Large intestine (tissue), 3 donors: ENCODE measurements around the gene PLA2G4E. TPM values are rescaled to one million over a fixed set of nuclear protein-coding genes. Genes with fewer than 3 reads are reported as not detected.

Source experiments
- DNase-seq, 2 donors: peaks; one replicate each; pipeline versions ENCODE4 v3.0.0 to v3.0.0-alpha.2; 2013
- H3K27ac ChIP-seq: one replicate; pipeline ENCODE4 v1.5.1; 2013; ENCODE audit warnings: low read length
- H3K27me3 ChIP-seq: 2 replicates; pipeline ENCODE4 v1.6.1; 2013; ENCODE audit warnings: low read length; ENCODE audit not compliant: control insufficient read depth, insufficient read depth
- H3K36me3 ChIP-seq: 2 replicates; pipeline ENCODE4 v1.6.1; 2013; ENCODE audit warnings: low read length; ENCODE audit not compliant: control insufficient read depth, insufficient read depth
- H3K4me1 ChIP-seq: one replicate; pipeline ENCODE4 v1.6.1; 2013; ENCODE audit warnings: low read length; ENCODE audit not compliant: control insufficient read depth, insufficient read depth
- H3K4me3 ChIP-seq: one replicate; pipeline ENCODE4 v1.5.1; 2013; ENCODE audit warnings: low read length
- H3K9me3 ChIP-seq: one replicate; pipeline ENCODE4 v1.6.1; 2013; ENCODE audit warnings: mild to moderate bottlenecking, low read depth, low read length, moderate library complexity; ENCODE audit not compliant: control insufficient read depth
- WGBS: methylation state at CpG from one replicate; pipeline ENCODE4 v1.1.5; 2013; ENCODE audit warnings: low lambda C conversion rate; ENCODE audit not compliant: insufficient coverage; 5-methylcytosine and 5-hydroxymethylcytosine counted together
- polyA plus RNA-seq: library from polyadenylated mRNA; unstranded; fragments of 120-200 nt; gene quantifications from one replicate; pipeline ENCODE4 v1.2.1, GENCODE V29; 2013

The PLA2G4E gene
- polyA plus RNA-seq, 1 donor, result 0.43 TPM

DNA sequence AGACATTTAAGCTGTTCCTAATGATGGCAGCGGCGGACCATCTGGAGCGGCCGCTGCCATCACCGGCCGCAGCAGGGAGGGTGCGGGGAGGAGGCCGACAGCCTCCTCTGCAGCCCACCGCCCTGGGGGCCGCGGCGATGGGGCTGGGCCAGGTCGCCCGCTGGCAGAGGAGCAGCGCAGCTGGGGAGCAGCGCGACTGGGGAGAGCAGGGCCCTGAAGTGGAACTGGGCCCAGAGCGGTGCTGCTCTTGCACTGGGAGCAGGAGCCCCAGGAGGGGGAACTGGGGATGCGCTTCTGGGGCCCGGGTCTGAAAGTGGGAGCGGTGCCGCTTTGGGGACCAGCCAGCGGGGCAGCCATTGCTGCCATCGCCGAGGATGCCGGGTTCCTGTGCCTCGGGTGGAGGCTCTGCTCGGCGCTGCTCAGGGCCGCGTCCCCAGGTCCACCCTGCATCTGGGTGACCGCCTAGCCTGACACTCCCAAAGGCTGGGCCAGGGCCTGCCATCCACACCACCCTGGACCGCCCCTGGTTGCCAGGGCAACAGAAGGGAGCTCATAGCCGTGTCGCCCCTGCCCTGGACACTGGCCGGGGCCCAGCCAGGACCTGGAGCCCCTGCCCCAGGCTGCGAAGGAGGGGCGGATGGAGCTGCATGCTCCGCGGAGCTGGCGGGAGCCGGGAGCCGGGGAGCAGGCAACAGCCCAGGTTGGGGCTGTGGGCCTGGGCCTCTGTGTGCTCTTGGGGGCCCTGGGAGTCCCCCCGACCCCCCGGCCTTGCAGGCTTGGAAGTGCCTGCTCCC lies 15.5 kb upstream of the PLA2G4E start:
- Histone ChIP-seq H3K4me1 (peaks cover 8% of the 10 kb centered on the region), H3K36me3 (no peaks in the 10 kb centered on the region), H3K9me3 (no peaks in the 10 kb centered on the region), H3K27me3 (no peaks in the 10 kb centered on the region), H3K27ac (no peak overlapping the region), H3K4me3 (no peak overlapping the region)
- WGBS, result no CpG with 5 or more reads among the region's 45 CpGs
- DNase-seq, result no peak

- Histone ChIP-seq H3K9me3 (no peaks in the 10 kb centered on the region), H3K4me1 (peaks cover 8% of the 10 kb centered on the region), H3K27ac (no peak overlapping the region), H3K27me3 (no peaks in the 10 kb centered on the region), H3K4me3 (no peak overlapping the region), H3K36me3 (no peaks in the 10 kb centered on the region)
- no CpG with 5 or more reads among the region's 3 CpGs for WGBS
- peak in 1 of 2 donors; percentile 58 for DNase-seq
These were observed 14.6 kb upstream of the PLA2G4E start for GRCh38 chr15:42035435-42035761.

- Histone ChIP-seq H3K9me3 (no peaks in the 10 kb centered on the region), H3K4me3 (no peak overlapping the region), H3K27ac (no peak overlapping the region), H3K4me1 (peaks cover 8% of the 10 kb centered on the region), H3K27me3 (no peaks in the 10 kb centered on the region), H3K36me3 (no peaks in the 10 kb centered on the region)
- WGBS, result 85% methylated on average over 4 of the region's 8 CpGs
- DNase-seq, result no peak
These were observed 14.0 kb upstream of the PLA2G4E start for GRCh38 chr15:42034628-42035434.

DNA sequence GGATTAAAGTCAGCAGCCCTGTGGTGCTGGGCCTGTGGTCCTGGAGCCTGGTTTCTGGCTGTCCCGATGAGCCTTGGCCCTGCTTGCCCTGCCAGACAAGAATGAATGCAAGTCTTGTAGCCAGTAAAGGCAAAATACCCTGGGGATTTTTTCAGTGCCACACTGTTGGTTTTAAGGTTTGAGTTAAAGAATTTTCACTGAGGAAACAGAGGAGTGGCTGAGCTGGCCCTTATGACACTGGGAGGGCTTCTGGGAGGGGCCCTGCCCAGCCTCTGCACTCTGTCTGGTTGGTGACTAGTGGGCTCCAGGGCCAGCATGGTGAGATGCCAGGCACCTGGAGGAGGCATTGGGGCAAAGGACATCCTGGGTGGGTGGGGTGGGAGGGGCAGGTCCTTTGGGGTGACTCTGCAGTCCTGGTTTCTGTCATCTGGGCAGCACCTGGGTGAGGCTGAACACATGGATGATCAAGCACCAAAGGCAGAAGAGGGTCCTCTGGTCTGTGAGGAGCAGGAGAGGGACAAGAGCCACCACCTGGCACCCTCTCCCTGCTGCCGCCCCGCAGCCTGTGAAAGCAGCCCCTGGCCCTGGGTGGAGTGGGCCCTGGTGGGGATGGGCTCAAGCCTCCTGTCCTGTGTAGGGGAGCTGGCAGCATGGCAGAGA lies 12.5 kb upstream of the PLA2G4E start:
- no CpG with 5 or more reads among the region's 3 CpGs for WGBS
- no peaks in the 10 kb centered on the region for H3K27me3 ChIP-seq
- H3K4me3 ChIP-seq, result no peak overlapping the region
- H3K9me3 ChIP-seq, result no peaks in the 10 kb centered on the region
- peaks cover 8% of the 10 kb centered on the region for H3K4me1 ChIP-seq
- no peaks in the 10 kb centered on the region for H3K36me3 ChIP-seq
- no peak for DNase-seq
- H3K27ac ChIP-seq, result no peak overlapping the region

- no peaks in the 10 kb centered on the region for H3K27me3 ChIP-seq
- H3K9me3 ChIP-seq, result no peaks in the 10 kb centered on the region
- no peak overlapping the region for H3K4me3 ChIP-seq
- peaks cover 8% of the 10 kb centered on the region for H3K4me1 ChIP-seq
- peak in 1 of 2 donors; percentile 34 for DNase-seq
- no peaks in the 10 kb centered on the region for H3K36me3 ChIP-seq
- WGBS, result no CpG with 5 or more reads among the region's 9 CpGs
- H3K27ac ChIP-seq, result no peak overlapping the region
These were observed 11.8 kb upstream of the PLA2G4E start for GRCh38 chr15:42032376-42033213.

GRCh38 chr15:42031198-42031915 lies 10.5 kb upstream of the PLA2G4E start:
- WGBS, result 60% methylated on average over 1 of the region's 6 CpGs
- H3K4me3 ChIP-seq, result no peak overlapping the region
- no peak overlapping the region for H3K27ac ChIP-seq
- no peaks in the 10 kb centered on the region for H3K36me3 ChIP-seq
- H3K4me1 ChIP-seq, result peaks cover 8% of the 10 kb centered on the region
- no peaks in the 10 kb centered on the region for H3K9me3 ChIP-seq
- DNase-seq, result no peak
- no peaks in the 10 kb centered on the region for H3K27me3 ChIP-seq

DNA sequence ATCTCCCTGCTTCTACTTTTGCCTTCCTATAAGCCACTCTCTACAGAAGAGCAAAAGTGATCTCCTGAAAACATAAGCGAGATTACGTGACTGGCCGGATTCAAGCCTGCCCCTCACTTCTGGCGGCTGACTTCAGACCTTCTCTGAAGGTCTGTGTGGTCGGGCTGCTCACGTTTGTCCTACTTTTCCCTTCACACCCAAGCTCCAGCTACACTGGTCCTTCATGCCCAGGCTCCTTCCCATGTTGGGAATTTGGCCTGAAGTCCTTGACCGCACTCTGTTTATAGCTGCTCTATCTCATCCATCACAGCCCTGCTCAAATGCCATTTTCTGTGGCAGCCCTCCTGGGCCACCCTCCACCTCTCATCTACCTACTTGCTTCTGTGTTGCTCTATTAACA lies 6.7 kb upstream of the PLA2G4E start:
- no peak overlapping the region for H3K27ac ChIP-seq
- no peaks in the 10 kb centered on the region for H3K4me1 ChIP-seq
- H3K4me3 ChIP-seq, result no peak overlapping the region
- WGBS, result no CpG with 5 or more reads among the region's 7 CpGs
- H3K27me3 ChIP-seq, result no peaks in the 10 kb centered on the region
- DNase-seq, result no peak
- peaks cover 4% of the 10 kb centered on the region for H3K9me3 ChIP-seq
- no peaks in the 10 kb centered on the region for H3K36me3 ChIP-seq

- no CpG with 5 or more reads among the region's 4 CpGs for WGBS
- no peak overlapping the region for H3K27ac ChIP-seq
- H3K9me3 ChIP-seq, result peaks cover 6% of the 10 kb centered on the region
- no peaks in the 10 kb centered on the region for H3K36me3 ChIP-seq
- no peaks in the 10 kb centered on the region for H3K27me3 ChIP-seq
- DNase-seq, result no peak
- no peaks in the 10 kb centered on the region for H3K4me1 ChIP-seq
- no peak overlapping the region for H3K4me3 ChIP-seq
These were observed 3.5 kb upstream of the PLA2G4E start for GRCh38 chr15:42024303-42024702.

DNA sequence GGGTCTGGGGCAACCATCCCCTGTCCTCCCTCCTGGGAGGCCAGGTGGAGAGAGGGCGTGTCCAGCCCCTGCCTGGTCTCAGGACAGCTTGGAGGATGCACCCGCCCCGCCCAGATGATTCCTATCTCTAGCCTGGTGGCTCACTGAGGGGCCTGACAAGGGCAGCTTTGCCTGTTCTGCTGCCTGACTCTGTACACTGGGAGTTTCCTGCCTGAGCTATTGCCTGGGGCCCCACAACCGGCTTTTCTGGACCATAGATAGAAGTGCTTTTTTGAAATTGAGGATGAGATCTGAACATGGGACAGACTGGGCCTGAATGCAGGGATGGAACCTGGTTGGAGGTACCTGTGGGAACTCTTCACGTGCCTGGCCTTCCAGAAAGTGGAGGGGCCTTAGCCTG lies 751 bp upstream of the PLA2G4E start:
- Histone ChIP-seq H3K9me3 (peaks cover 6% of the 10 kb centered on the region), H3K27me3 (no peaks in the 10 kb centered on the region), H3K27ac (no peak overlapping the region), H3K4me3 (no peak overlapping the region), H3K36me3 (no peaks in the 10 kb centered on the region), H3K4me1 (no peaks in the 10 kb centered on the region)
- no CpG with 5 or more reads among the region's 5 CpGs for WGBS
- DNase-seq, result no peak
